GM06990 (cell line): Measurements from ENCODE around the gene CHST11.

Source experiments
- DNase-seq: peaks from one replicate; pipeline ENCODE4 v3.0.0-alpha.2; 2011; ENCODE audit not compliant: insufficient read length; ENCODE audit errors: extremely low read depth
- H3K27me3 ChIP-seq: replicated peaks from 2 replicates; pipeline ENCODE4 v1.6.0; 2011; ENCODE audit warnings: low read length; ENCODE audit not compliant: control insufficient read depth, insufficient read depth
- H3K36me3 ChIP-seq: 2 replicates; pipeline ENCODE4 v1.5.1; 2011; ENCODE audit warnings: low read length; ENCODE audit not compliant: control insufficient read depth, insufficient read depth
- H3K4me3 ChIP-seq: replicated peaks from 2 replicates; pipeline ENCODE4 v1.5.1; 2011; ENCODE audit warnings: low read depth, mild to moderate bottlenecking, control low read depth, low read length
- CTCF ChIP-seq: IDR thresholded peaks from 2 replicates; pipeline ENCODE4 v1.5.1; 2011; ENCODE audit warnings: low read length, control low read depth, mild to moderate bottlenecking, inconsistent platforms; ENCODE audit not compliant: insufficient read depth, poor library complexity, severe bottlenecking

The CHST11 gene

DNA sequence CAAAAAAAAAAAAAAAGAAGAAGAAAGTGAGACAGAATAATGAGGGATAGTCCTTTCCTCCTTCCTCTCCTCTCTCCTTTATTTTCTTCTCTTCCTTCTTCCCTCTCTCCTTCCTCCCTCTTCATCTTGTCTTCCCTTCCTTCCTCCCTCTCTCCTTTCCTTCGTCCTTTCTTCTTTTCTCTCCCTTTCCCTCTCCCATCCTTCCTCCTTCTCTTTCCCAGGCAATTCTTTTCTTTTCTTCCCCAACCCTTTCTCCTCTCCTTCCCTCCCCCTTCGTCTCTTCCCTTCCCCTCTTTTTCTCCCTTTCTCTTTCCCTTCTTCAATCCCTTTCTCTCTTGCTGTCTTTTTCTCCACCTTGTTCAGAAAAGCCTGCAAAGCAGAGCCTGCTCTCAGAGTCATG lies 3.6 kb upstream of the CHST11 start:
- TF ChIP-seq CTCF = no peak
- no peak for DNase-seq
- Histone ChIP-seq H3K27me3 (no peaks in the 10 kb centered on the region), H3K4me3 (no peak overlapping the region), H3K36me3 (no peaks in the 10 kb centered on the region)

DNA sequence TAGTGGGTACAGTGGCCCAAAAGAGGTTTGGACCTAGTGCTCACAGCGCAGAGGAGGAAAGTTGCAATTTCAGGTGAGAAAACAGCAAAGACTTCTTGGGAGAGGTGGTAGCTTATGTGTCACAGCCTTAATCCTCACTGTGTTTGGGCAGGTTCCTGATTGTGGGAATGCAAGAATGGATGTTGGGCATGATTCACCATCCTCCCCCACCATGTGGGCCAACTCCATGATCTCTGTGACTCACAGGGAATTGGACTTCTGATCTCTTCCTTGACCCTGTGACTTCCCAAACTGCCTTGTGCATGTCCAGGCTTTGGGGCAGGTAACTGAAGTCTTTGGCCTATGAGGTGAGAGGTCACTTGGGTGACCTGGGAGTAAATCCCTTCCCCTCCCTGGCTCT lies 1.8 kb upstream of the CHST11 start:
- Histone ChIP-seq H3K36me3 (no peaks in the 10 kb centered on the region), H3K27me3 (no peaks in the 10 kb centered on the region), H3K4me3 (no peak overlapping the region)
- DNase-seq = no peak
- no peak for TF ChIP-seq CTCF

- no peaks in the 10 kb centered on the region for H3K27me3 ChIP-seq
- DNase-seq = no peak
- H3K36me3 ChIP-seq = no peaks in the 10 kb centered on the region
- no peak for TF ChIP-seq CTCF
- H3K4me3 ChIP-seq = peak overlapping the region; percentile 94
Observed at GRCh38 chr12:104455578-104456416, 951 bp upstream of the CHST11 start.

DNA sequence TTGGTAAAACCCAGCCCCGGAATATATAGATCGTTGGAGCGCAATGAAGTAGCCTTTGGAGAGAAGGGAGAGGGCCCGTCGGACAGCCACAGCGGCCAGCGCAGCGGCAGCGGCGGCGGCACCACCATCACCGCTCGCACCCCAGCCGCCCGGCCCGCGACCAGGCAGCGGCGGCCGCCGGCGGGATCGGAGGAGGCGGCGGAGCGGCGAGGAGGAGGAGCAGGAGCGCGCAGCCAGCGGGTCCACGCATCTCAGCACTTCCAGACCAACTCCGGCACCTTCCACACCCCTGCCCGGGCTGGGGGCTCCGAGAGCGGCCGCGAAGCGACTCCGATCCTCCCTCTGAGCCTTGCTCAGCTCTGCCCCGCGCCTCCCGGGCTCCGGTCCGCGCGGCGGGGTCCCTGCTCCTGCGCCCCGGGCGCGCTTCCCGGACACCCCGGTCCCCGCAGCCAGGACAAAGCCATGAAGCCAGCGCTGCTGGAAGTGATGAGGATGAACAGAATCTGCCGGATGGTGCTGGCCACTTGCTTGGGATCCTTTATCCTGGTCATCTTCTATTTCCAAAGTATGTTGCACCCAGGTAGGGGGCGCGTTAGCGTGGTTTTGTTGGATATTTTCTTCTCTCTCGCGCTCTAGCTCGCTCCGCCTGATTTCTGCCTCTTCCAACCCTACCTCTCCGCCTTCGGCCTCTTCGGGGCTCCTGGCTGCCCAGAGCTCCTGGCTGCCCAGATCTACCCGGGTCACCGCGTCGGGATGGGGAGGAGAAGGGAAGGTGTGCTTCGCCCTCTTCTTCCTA lies 400 bp downstream of the CHST11 start:
- no peaks in the 10 kb centered on the region for H3K36me3 ChIP-seq
- DNase-seq = peak; percentile 74
- peak overlapping the region; percentile 94 for H3K4me3 ChIP-seq
- no peaks in the 10 kb centered on the region for H3K27me3 ChIP-seq
- peak; percentile 56 for TF ChIP-seq CTCF

- DNase-seq = peak; percentile 68
Observed at GRCh38 chr12:104457746-104458693, 1.3 kb downstream of the CHST11 start.

More at GRCh38 chr12:104457746-104458693, 1.3 kb downstream of the CHST11 start:
- Histone ChIP-seq H3K4me3 (peak overlapping the region; percentile 94), H3K36me3 (no peaks in the 10 kb centered on the region), H3K27me3 (no peaks in the 10 kb centered on the region)
- peak; percentile 26 for TF ChIP-seq CTCF
